ENCODE measurements around the gene TAS2R1.
"Not testable (repeated sequence)": the region's sequence is repeated elsewhere in the genome, so short reads cannot be mapped to it uniquely, and the experiment has no call there.

The TAS2R1 gene

GRCh38 chr5:9605041-9605838, 24.9 kb downstream of the TAS2R1 start:
- no peak for DNase-seq (ENCODE audit: low read depth)
- no peak for TF ChIP-seq CTCF (IDR thresholded peaks at IDR 0.05; ENCODE audit: insufficient read depth, low read depth, low read length, missing control alignments)
- no peak overlapping the region for H3K4me3 ChIP-seq (ENCODE audit: low read length)

- H3K4me3 ChIP-seq (ENCODE audit: low read length): no peak overlapping the region
- no peak for TF ChIP-seq CTCF (IDR thresholded peaks at IDR 0.05; ENCODE audit: insufficient read depth, low read depth, low read length, missing control alignments)
- DNase-seq (ENCODE audit: low read depth): no peak
Measured at GRCh38 chr5:9604416-9604815, 25.7 kb downstream of the TAS2R1 start.

GRCh38 chr5:9601055-9601739, 29.0 kb downstream of the TAS2R1 start:
- TF ChIP-seq CTCF (IDR thresholded peaks at IDR 0.05; ENCODE audit: insufficient read depth, low read depth, low read length, missing control alignments): no peak
- H3K4me3 ChIP-seq (ENCODE audit: low read length): no peak overlapping the region
- DNase-seq (ENCODE audit: low read depth): no peak

- no peak overlapping the region for H3K4me3 ChIP-seq (ENCODE audit: low read length)
- TF ChIP-seq CTCF (IDR thresholded peaks at IDR 0.05; ENCODE audit: insufficient read depth, low read depth, low read length, missing control alignments): no peak
- no peak for DNase-seq (ENCODE audit: low read depth)
Measured at GRCh38 chr5:9599391-9599790, 30.8 kb downstream of the TAS2R1 start.

- DNase-seq (ENCODE audit: low read depth); H3K4me3 ChIP-seq (ENCODE audit: low read length): not testable (repeated sequence)
Measured at GRCh38 chr5:9598329-9598728, 31.8 kb downstream of the TAS2R1 start.

- DNase-seq (ENCODE audit: low read depth); H3K4me3 ChIP-seq (ENCODE audit: low read length): not testable (repeated sequence)
Measured at GRCh38 chr5:9597322-9597721, 32.8 kb downstream of the TAS2R1 start.

- TF ChIP-seq CTCF (IDR thresholded peaks at IDR 0.05; ENCODE audit: insufficient read depth, low read depth, low read length, missing control alignments): no peak
- no peak overlapping the region for H3K4me3 ChIP-seq (ENCODE audit: low read length)
- DNase-seq (ENCODE audit: low read depth): no peak
Measured at GRCh38 chr5:9596824-9597223, 33.3 kb downstream of the TAS2R1 start.
